Neural progenitor cell (in vitro differentiated cells): ENCODE results near the gene WASL.

Source experiments
- EZH2 ChIP-seq: fragments of 200-600 bp; sonication (generic); IDR thresholded peaks from 2 replicates; pipeline ENCODE4 v1.6.1; 2017; ENCODE audit warnings: antibody characterized with exemption, mild to moderate bottlenecking, moderate library complexity
- TF ChIP-seq, protein P1 (sequence below): fragments of 200-600 bp; sonication (generic); IDR thresholded peaks from 2 replicates; pipeline ENCODE4 v1.5.1; 2017; ENCODE audit warnings: antibody characterized with exemption, mild to moderate bottlenecking

DNA sequence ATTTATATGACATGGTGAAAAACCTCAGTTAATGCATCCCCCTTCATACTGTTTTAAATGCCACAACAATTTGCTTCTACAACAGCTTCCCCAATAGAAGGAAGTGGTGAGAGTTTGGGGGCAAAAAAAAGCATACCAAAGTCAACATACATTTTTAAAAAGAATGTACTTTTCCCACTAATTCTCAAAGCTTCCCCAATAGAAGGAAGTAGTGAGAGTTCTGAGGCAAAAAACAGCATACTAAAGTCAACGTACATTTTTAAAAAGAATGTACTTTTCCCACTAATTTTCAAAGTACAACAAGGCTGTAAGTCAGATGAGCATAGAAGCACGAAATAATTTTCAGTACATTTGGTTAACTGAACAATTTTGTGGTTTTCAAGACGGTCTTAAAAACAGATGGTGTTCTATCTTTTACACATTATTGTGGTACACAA lies 24.0 kb downstream of the WASL start:
- TF ChIP-seq, protein P1, sequence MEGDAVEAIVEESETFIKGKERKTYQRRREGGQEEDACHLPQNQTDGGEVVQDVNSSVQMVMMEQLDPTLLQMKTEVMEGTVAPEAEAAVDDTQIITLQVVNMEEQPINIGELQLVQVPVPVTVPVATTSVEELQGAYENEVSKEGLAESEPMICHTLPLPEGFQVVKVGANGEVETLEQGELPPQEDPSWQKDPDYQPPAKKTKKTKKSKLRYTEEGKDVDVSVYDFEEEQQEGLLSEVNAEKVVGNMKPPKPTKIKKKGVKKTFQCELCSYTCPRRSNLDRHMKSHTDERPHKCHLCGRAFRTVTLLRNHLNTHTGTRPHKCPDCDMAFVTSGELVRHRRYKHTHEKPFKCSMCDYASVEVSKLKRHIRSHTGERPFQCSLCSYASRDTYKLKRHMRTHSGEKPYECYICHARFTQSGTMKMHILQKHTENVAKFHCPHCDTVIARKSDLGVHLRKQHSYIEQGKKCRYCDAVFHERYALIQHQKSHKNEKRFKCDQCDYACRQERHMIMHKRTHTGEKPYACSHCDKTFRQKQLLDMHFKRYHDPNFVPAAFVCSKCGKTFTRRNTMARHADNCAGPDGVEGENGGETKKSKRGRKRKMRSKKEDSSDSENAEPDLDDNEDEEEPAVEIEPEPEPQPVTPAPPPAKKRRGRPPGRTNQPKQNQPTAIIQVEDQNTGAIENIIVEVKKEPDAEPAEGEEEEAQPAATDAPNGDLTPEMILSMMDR: no peak
- no peak for TF ChIP-seq EZH2
